Activated CD4-positive, alpha-beta memory T cell treated with anti-CD3 and anti-CD28 coated beads, Interleukin-2, amount 10 ng/mL, durations not matched to agents 7 days and 5 days (primary cell): ENCODE measurements around the gene EDC4. TPM values are rescaled to one million over a fixed set of nuclear protein-coding genes. Genes with fewer than 3 reads are reported as not detected.
"Not testable (repeated sequence)": the region's sequence is repeated elsewhere in the genome, so short reads cannot be mapped to it uniquely, and the experiment has no call there.

Experiments
- CTCF ChIA-PET: fragments of 350-600 bp; sonication (Branson Sonifier 250); formaldehyde crosslinking; loops from one replicate; lab custom pipeline; 2021; ENCODE audit warnings: antibody characterized with exemption, inconsistent platforms; lab: Charles Lee
- POLR2A ChIA-PET: fragments of 350-600 bp; sonication (Branson Sonifier 250); formaldehyde crosslinking; loops from one replicate; lab custom pipeline; 2021; ENCODE audit warnings: antibody characterized with exemption; lab: Charles Lee
- DNase-seq: peaks from one replicate; pipeline ENCODE4 v3.0.0-alpha.2; 2020
- H3K27ac Mint-ChIP-seq: one replicate; pipeline ENCODE4 v1.8.0; 2021; ENCODE audit warnings: mild to moderate bottlenecking, mixed read lengths
- H3K27me3 Mint-ChIP-seq: one replicate; pipeline ENCODE4 v1.8.0; 2021; ENCODE audit warnings: mixed read lengths
- H3K36me3 Mint-ChIP-seq: one replicate; pipeline ENCODE4 v1.8.0; 2021; ENCODE audit warnings: low read depth, mixed read lengths
- H3K4me1 Mint-ChIP-seq: one replicate; pipeline ENCODE4 v1.8.0; 2021; ENCODE audit warnings: mixed read lengths
- H3K4me3 Mint-ChIP-seq: one replicate; pipeline ENCODE4 v1.8.0; 2021; ENCODE audit warnings: mild to moderate bottlenecking, mixed read lengths
- H3K9me3 Mint-ChIP-seq: one replicate; pipeline ENCODE4 v1.8.0; 2021; ENCODE audit warnings: mixed read lengths
- total RNA-seq, 2 experiments: library from RNA; stranded (reverse); gene quantifications; one replicate each; pipeline ENCODE4 v1.2.3, GENCODE V29; 2021

The EDC4 gene, protein sequence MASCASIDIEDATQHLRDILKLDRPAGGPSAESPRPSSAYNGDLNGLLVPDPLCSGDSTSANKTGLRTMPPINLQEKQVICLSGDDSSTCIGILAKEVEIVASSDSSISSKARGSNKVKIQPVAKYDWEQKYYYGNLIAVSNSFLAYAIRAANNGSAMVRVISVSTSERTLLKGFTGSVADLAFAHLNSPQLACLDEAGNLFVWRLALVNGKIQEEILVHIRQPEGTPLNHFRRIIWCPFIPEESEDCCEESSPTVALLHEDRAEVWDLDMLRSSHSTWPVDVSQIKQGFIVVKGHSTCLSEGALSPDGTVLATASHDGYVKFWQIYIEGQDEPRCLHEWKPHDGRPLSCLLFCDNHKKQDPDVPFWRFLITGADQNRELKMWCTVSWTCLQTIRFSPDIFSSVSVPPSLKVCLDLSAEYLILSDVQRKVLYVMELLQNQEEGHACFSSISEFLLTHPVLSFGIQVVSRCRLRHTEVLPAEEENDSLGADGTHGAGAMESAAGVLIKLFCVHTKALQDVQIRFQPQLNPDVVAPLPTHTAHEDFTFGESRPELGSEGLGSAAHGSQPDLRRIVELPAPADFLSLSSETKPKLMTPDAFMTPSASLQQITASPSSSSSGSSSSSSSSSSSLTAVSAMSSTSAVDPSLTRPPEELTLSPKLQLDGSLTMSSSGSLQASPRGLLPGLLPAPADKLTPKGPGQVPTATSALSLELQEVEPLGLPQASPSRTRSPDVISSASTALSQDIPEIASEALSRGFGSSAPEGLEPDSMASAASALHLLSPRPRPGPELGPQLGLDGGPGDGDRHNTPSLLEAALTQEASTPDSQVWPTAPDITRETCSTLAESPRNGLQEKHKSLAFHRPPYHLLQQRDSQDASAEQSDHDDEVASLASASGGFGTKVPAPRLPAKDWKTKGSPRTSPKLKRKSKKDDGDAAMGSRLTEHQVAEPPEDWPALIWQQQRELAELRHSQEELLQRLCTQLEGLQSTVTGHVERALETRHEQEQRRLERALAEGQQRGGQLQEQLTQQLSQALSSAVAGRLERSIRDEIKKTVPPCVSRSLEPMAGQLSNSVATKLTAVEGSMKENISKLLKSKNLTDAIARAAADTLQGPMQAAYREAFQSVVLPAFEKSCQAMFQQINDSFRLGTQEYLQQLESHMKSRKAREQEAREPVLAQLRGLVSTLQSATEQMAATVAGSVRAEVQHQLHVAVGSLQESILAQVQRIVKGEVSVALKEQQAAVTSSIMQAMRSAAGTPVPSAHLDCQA (N-terminal part only)
- 10 to 100 TPM; 98.4 to 99.3 TPM for total RNA-seq

- ChIA-PET CTCF (interaction anchor here (0.9 to 2.9 kb wide), 4 partner anchors 11 to 200 kb away, joined by 3 to 18 read pairs (median 6); partner anchors contain the start of gene NRN1L), POLR2A (interaction anchor here (0.7 to 2.5 kb wide), 12 partner anchors 10 to 311 kb away, joined by 3 to 12 read pairs (median 5); partner anchors contain the start of genes CTCF, NUTF2, PSKH1 and PSMB10)
- Mint-ChIP-seq H3K36me3 (peaks cover 39% of the 10 kb centered on the region), H3K4me1 (peaks cover 35% of the 10 kb centered on the region), H3K9me3 (no peaks in the 10 kb centered on the region), H3K27me3 (no peaks in the 10 kb centered on the region), H3K4me3 (peak within 1 kb of the TSS; percentile 91), H3K27ac (peak within 1 kb of the TSS; percentile 88)
- peak; percentile 90 for DNase-seq
These were observed at the start of gene EDC4 for GRCh38 chr16:67872631-67873434. Gene EDC4, plus strand, starts transcription at chr16:67873052. Its CDS starts 210 bp downstream, at chr16:67873262.

- Mint-ChIP-seq H3K27ac (no peak overlapping the region), H3K4me3 (no peak overlapping the region), H3K36me3 (peaks cover 4% of the 10 kb centered on the region), H3K27me3 (no peaks in the 10 kb centered on the region), H3K4me1 (no peaks in the 10 kb centered on the region), H3K9me3 (no peaks in the 10 kb centered on the region)
- CTCF ChIA-PET: interaction anchor here (1.9 to 3.6 kb wide), 2 partner anchors 9 to 10 kb away, joined by 5 to 17 read pairs; no protein-coding TSS in a partner anchor
- no peak for DNase-seq
- POLR2A ChIA-PET: interaction anchor here (1.3 kb wide), 1 partner anchor 11 kb away, joined by 3 read pairs; no protein-coding TSS in a partner anchor
These were observed 47.7 kb upstream of the EDC4 start for GRCh38 chr16:67825119-67825518.

GRCh38 chr16:67825906-67826305, 46.9 kb upstream of the EDC4 start:
- H3K27me3 Mint-ChIP-seq: no peaks in the 10 kb centered on the region
- CTCF ChIA-PET: interaction anchor here (3.6 kb wide), 1 partner anchor 9 kb away, joined by 17 read pairs; no protein-coding TSS in a partner anchor
- POLR2A ChIA-PET: interaction anchor here (1.3 kb wide), 1 partner anchor 11 kb away, joined by 3 read pairs; no protein-coding TSS in a partner anchor
- H3K4me1 Mint-ChIP-seq: no peaks in the 10 kb centered on the region
- H3K9me3 Mint-ChIP-seq: no peaks in the 10 kb centered on the region
- DNase-seq: no peak
- H3K36me3 Mint-ChIP-seq: peaks cover 7% of the 10 kb centered on the region
- no peak overlapping the region for H3K27ac Mint-ChIP-seq
- H3K4me3 Mint-ChIP-seq: no peak overlapping the region

DNA sequence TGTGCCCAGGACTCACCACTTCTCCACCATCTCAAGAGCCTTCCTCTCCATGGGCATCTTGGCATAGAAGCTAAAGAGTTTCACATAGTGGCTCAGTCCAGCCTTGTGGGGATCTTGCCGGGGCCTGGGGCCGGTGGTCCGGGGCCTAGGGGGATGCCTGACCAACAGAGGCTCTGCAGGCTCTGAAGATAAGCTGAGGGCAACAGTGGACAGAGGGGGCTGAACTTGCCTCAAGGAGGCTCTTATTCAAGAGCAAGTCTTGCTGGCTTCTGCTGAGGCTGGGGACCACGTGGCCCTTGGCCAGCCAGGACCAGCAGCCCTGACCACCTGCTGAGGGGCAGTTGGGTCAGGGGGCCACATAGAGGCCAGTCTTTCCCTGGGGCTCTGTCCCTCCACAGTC, 44.2 kb upstream of the EDC4 start:
- ChIA-PET CTCF (interaction anchor here (0.6 to 1.4 kb wide), 2 partner anchors 13 to 156 kb away, joined by 4 to 6 read pairs; no protein-coding TSS in a partner anchor), POLR2A (no interaction called here)
- Mint-ChIP-seq H3K9me3 (no peaks in the 10 kb centered on the region), H3K27ac (no peak overlapping the region), H3K4me1 (peaks cover 16% of the 10 kb centered on the region), H3K27me3 (no peaks in the 10 kb centered on the region), H3K4me3 (no peak overlapping the region), H3K36me3 (peaks cover 7% of the 10 kb centered on the region)
- no peak for DNase-seq

DNA sequence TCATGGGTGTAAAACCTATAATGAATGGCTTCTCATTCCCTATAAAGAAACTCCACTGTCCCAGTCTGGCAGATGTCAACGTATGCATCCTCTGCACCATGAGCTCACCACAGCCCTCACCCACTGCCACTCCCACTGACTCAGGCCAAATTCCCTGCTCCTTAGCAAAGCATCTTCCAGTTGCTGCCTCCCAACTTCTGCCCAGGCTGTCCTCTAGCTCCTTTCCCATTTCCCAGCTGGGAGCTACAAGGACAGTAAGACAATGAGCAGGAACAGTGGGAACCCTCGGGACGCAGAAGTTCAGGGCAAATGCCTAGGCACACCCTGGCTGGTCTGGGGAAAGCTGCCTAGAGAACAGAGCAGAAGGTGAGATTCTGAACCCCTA, 39.8 kb upstream of the EDC4 start:
- Mint-ChIP-seq H3K27ac (peak overlapping the region; percentile 16), H3K27me3 (no peaks in the 10 kb centered on the region), H3K36me3 (peaks cover 7% of the 10 kb centered on the region), H3K4me3 (peak overlapping the region; percentile 84), H3K9me3 (no peaks in the 10 kb centered on the region), H3K4me1 (peaks cover 22% of the 10 kb centered on the region)
- POLR2A ChIA-PET: interaction anchor here (1.0 to 3.2 kb wide), 12 partner anchors 8 to 352 kb away, joined by 3 to 43 read pairs (median 4); partner anchors contain the start of genes ATP6V0D1, EDC4, GFOD2 and NUTF2
- CTCF ChIA-PET: interaction anchor here (0.6 to 2.5 kb wide), 9 partner anchors 8 to 312 kb away, joined by 3 to 22 read pairs (median 5); partner anchors contain the start of genes NUTF2, RANBP10 and TSNAXIP1
- peak; percentile 21 for DNase-seq

DNA sequence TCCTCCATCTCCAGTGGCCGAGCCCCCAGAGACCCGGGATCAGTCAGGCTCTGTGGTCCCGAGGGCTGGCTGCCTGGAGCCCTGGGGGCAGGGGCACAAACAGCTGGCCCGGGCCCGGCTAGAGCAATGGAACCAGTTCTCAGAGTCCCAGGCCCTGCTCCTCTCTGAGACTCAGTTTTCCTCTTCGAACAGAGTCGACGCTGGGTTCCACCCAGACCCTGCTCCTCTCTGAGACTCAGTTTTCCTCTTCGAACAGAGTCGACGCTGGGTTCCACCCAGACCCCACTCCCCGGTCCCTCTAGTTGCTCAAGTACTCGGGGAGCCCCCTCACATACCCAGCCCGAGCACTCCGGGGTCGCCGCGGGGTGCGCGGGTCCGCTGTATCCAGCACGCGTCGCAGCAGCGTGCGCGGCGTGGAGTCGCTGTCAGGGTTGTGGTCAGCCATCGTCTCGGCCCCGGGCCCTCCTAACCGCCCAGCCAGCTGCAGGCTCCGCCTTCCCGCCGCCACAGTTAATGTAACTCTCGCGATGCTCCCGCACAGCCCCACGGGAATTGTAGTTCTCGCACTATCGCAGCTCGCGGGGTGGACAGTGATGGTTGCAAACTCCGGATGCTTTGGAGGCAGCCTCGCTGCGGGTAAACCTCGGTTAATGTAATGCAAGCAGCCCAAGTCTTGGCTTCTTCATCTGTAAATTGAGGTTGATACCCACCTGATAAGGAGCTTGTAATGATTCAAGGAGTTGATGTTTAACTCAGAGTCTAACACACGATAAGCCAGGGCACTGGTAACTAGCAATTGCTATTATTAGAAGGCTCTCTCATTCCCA, 39.2 kb upstream of the EDC4 start:
- no peaks in the 10 kb centered on the region for H3K9me3 Mint-ChIP-seq
- H3K27me3 Mint-ChIP-seq: no peaks in the 10 kb centered on the region
- ChIA-PET POLR2A (interaction anchor here (0.8 to 3.2 kb wide), 16 partner anchors 8 to 412 kb away, joined by 3 to 43 read pairs (median 4); partner anchors contain the start of genes ATP6V0D1, CENPT, DUS2 and EDC4), CTCF (interaction anchor here (0.6 to 2.5 kb wide), 11 partner anchors 7 to 312 kb away, joined by 3 to 22 read pairs (median 4); partner anchors contain the start of genes NUTF2, RANBP10 and TSNAXIP1)
- peaks cover 22% of the 10 kb centered on the region for H3K4me1 Mint-ChIP-seq
- peak overlapping the region; percentile 77 for H3K27ac Mint-ChIP-seq
- H3K4me3 Mint-ChIP-seq: peak overlapping the region; percentile 84
- peak; percentile 96 for DNase-seq
- H3K36me3 Mint-ChIP-seq: peaks cover 7% of the 10 kb centered on the region

GRCh38 chr16:67834242-67834614, 38.6 kb upstream of the EDC4 start:
- Mint-ChIP-seq H3K4me1 (peaks cover 22% of the 10 kb centered on the region), H3K4me3 (peak overlapping the region; percentile 84), H3K36me3 (peaks cover 7% of the 10 kb centered on the region), H3K27ac (peak overlapping the region; percentile 77), H3K27me3 (no peaks in the 10 kb centered on the region), H3K9me3 (no peaks in the 10 kb centered on the region)
- ChIA-PET CTCF (interaction anchor here (0.8 to 2.5 kb wide), 6 partner anchors 11 to 313 kb away, joined by 3 to 22 read pairs (median 10); partner anchors contain the start of gene NUTF2), POLR2A (interaction anchor here (0.8 to 3.2 kb wide), 13 partner anchors 10 to 411 kb away, joined by 3 to 43 read pairs (median 4); partner anchors contain the start of genes ATP6V0D1, CENPT, DUS2 and EDC4)
- DNase-seq: no peak

DNA sequence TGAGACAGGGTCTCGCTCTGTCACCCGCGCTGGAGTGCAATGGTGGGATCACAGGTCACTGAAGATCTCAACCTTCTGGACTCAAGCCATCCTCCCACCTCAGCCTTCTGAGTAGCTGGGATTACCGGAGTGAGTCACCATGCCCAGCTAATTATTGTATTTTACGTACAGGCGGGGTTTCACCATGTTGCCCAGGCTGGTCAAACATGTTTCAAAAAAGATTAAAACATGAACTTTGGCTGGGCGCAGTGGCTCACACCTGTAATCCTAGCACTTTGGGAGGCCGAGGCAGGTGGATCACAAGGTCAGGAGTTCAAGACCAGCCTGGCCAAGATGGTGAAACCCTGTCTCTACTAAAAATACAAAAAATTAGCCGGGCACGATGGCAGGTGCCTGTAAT, 35.7 kb upstream of the EDC4 start:
- H3K27me3 Mint-ChIP-seq, DNase-seq, H3K36me3 Mint-ChIP-seq, H3K4me3 Mint-ChIP-seq, CTCF ChIA-PET, H3K27ac Mint-ChIP-seq, H3K9me3 Mint-ChIP-seq: not testable (repeated sequence)
- POLR2A ChIA-PET: interaction anchor here (1.4 kb wide), 1 partner anchor 12 kb away, joined by 3 read pairs; no protein-coding TSS in a partner anchor
- peaks cover 24% of the 10 kb centered on the region for H3K4me1 Mint-ChIP-seq

- no peaks in the 10 kb centered on the region for H3K27me3 Mint-ChIP-seq
- H3K27ac Mint-ChIP-seq: no peak overlapping the region
- no peak overlapping the region for H3K4me3 Mint-ChIP-seq
- peaks cover 18% of the 10 kb centered on the region for H3K4me1 Mint-ChIP-seq
- DNase-seq: no peak
- no peaks in the 10 kb centered on the region for H3K9me3 Mint-ChIP-seq
- H3K36me3 Mint-ChIP-seq: peaks cover 3% of the 10 kb centered on the region
- POLR2A ChIA-PET: no interaction called here
- CTCF ChIA-PET: no interaction called here
These were observed 35.0 kb upstream of the EDC4 start for GRCh38 chr16:67837811-67838210.

DNA sequence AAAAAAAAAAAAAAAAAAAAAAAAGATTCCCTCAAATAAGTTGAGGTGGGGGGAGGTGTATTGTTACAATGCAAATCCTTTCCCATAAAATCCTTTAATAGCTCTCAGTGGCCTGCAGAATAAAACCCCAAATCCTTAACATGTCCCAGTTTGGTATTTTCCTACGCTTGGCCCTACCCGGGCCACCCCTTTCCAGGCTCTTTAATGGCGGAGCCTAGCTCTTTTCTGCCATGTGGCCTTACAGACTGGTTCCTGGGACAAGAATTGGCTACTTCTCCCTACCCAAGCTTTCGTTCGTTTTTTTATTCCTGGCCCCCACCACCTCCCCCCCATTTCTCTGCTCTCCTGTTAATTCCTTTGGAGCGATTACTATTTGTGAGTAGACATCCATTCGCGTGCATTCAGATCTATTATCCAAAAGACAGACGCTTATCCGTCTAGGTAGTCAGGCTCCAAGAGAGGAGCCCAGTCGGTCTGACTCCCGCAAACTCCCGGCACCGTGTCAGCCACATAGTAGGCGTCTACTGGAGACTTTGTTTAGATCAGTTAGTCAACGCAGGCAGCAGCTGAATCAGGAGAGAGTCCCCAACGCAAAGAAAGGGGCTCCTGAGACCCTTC, 31.5 kb upstream of the EDC4 start:
- H3K9me3 Mint-ChIP-seq: no peaks in the 10 kb centered on the region
- H3K27ac Mint-ChIP-seq: peak overlapping the region; percentile 95
- no peaks in the 10 kb centered on the region for H3K27me3 Mint-ChIP-seq
- peak overlapping the region; percentile 88 for H3K4me3 Mint-ChIP-seq
- POLR2A ChIA-PET: interaction anchor here (0.6 to 1.2 kb wide), 4 partner anchors 8 to 606 kb away, joined by 3 read pairs; partner anchors contain the start of genes RANBP10 and TSNAXIP1
- no peak for DNase-seq
- peaks cover 16% of the 10 kb centered on the region for H3K36me3 Mint-ChIP-seq
- peaks cover 38% of the 10 kb centered on the region for H3K4me1 Mint-ChIP-seq
- CTCF ChIA-PET: interaction anchor here (0.6 to 1.9 kb wide), 9 partner anchors 8 to 224 kb away, joined by 3 to 9 read pairs (median 3); partner anchors contain the start of genes ACD and RANBP10
